SH-SY5Y (cell line): ENCODE results near the gene HIVEP2.

ENCODE experiments used
- GATA2 ChIP-seq: IDR thresholded peaks from 2 replicates; pipeline ENCODE4 v1.6.1; 2011; ENCODE audit warnings: mild to moderate bottlenecking, low read depth, low read length
- GATA3 ChIP-seq: IDR thresholded peaks from 2 replicates; pipeline ENCODE4 v1.6.1; 2011; ENCODE audit warnings: low read depth, mild to moderate bottlenecking, low read length, moderate library complexity

GRCh38 chr6:142725024-142725770 is 219.8 kb downstream of the HIVEP2 start:
- no peak for TF ChIP-seq GATA2
- no peak for TF ChIP-seq GATA3
